Measurements from ENCODE around the gene OSBPL7.

GRCh38 chr17:47803201-47803600 lies 18.4 kb downstream of the OSBPL7 start:
- no peak for TF ChIP-seq CTCF (IDR thresholded peaks at IDR 0.05 in 2 of 3, conservative IDR thresholded peaks at IDR 0.05 in 1 of 3; ENCODE audit: borderline replicate concordance in 1 of 3, insufficient read depth in 1 of 3, low read depth in 2 of 3, low read length in 2 of 3)
- TF ChIP-seq POLR2A (IDR thresholded peaks at IDR 0.05; ENCODE audit: borderline replicate concordance, extremely low read depth, insufficient read depth, insufficient read length): no peak
- no peak for TF ChIP-seq YY1 (IDR thresholded peaks at IDR 0.05; ENCODE audit: extremely low read depth, insufficient replicate concordance, low read depth, low read length)
- TF ChIP-seq FOSL1 (IDR thresholded peaks at IDR 0.05; ENCODE audit: low read depth): no peak
- TF ChIP-seq EZH2 (IDR thresholded peaks at IDR 0.05): no peak
- TF ChIP-seq CBX3 (IDR thresholded peaks at IDR 0.05; ENCODE audit: low read depth): no peak
- TF ChIP-seq ZBTB33 (IDR thresholded peaks at IDR 0.05; ENCODE audit: extremely low read depth, insufficient replicate concordance, low read length): no peak
- no peak for TF ChIP-seq REST (IDR thresholded peaks at IDR 0.05; ENCODE audit: low read depth)
- no peak for TF ChIP-seq ATF3 (IDR thresholded peaks at IDR 0.05)

Measured in HCT116 (cell line).